ENCODE data around the gene APCDD1. TPM values are rescaled to one million over a fixed set of nuclear protein-coding genes. Genes with fewer than 3 reads are reported as not detected.

Gene APCDD1
- total RNA-seq, 4 donors from 2014 or later: 7.8 to 13.5 (median 11.9) TPM

DNA sequence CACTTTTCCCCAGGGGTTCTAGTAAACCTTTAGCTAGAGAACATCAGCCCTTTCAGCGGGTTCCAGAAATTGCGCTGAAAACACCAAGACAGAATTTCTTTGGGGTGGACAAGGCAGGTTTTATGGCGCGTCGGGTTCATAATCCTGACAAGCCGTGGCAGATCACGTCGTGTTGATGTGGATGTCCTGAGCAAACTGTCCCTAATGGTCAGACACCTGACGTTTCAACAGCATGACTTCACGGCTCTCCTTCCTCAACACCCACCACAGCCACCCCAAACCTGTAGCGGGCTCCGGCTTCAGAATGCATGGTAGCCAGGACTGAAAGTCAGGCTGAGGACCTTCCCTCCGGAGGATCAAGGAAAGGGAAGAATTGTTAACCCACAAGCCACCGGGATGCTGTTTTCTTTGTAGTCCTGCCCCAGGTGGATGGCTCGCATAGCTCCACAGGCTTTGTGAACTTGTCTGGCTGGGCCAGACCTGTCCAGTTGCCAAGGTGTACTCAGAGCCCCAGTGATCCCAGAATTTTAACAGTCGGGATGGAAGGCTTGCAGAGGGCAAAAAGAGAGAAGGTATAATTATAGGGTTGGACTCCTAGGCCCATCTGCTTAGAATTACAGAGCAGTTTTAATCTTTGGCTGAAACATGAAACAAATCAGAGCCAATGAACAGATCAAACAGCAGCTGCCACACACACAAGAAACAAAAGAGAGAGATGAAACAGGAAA lies 1.5 kb downstream of the APCDD1 start:
- 15 to 24% methylated on average over 16 of the region's 16 CpGs for WGBS, 2 donors
- Histone ChIP-seq H3K9me3 (no peaks in the 10 kb centered on the region), H3K36me3 (no peaks in the 10 kb centered on the region), H3K4me1 (peaks cover 8 to 17% of the 10 kb centered on the region in 2 donors), H3K27me3 (no peaks in the 10 kb centered on the region), H3K27ac (no peak overlapping the region), H3K4me3 (replicated peaks in 1 of 3) (peak overlapping the region in 1 of 3 donors; percentile 60)
- intact Hi-C loops (cut with DNase I): loop anchor here (10.0 kb wide), 1 partner anchor 59 kb away; no protein-coding TSS in a partner anchor
- TF ChIP-seq, protein P1, sequence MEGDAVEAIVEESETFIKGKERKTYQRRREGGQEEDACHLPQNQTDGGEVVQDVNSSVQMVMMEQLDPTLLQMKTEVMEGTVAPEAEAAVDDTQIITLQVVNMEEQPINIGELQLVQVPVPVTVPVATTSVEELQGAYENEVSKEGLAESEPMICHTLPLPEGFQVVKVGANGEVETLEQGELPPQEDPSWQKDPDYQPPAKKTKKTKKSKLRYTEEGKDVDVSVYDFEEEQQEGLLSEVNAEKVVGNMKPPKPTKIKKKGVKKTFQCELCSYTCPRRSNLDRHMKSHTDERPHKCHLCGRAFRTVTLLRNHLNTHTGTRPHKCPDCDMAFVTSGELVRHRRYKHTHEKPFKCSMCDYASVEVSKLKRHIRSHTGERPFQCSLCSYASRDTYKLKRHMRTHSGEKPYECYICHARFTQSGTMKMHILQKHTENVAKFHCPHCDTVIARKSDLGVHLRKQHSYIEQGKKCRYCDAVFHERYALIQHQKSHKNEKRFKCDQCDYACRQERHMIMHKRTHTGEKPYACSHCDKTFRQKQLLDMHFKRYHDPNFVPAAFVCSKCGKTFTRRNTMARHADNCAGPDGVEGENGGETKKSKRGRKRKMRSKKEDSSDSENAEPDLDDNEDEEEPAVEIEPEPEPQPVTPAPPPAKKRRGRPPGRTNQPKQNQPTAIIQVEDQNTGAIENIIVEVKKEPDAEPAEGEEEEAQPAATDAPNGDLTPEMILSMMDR (IDR thresholded peaks at IDR 0.05): no peak
- TF ChIP-seq POLR2A (IDR thresholded peaks at IDR 0.05): no peak
- DNase-seq: peak; percentile 50 to 56

DNA sequence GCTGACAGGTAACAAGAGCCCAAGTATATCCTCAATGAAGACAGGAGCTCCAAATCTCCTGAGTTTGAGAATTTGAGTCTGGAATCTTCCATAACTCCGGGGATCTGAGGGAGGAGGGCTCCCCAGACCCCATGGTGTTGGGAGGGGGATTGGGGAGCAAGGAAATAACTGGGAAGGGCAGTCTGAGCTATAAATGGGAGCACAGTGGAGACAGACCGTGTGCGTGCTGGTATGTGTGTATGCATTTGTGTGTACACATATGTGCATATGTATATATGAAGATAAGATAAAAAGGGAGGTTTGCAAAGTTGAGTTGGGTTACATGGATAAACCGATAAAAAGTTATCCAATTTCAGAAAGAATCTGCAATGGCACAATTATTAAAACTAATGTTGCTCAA lies 2.3 kb downstream of the APCDD1 start:
- no peak overlapping the region for H3K27ac ChIP-seq
- TF ChIP-seq POLR2A (IDR thresholded peaks at IDR 0.05): no peak
- TF ChIP-seq, protein P1 (IDR thresholded peaks at IDR 0.05): no peak
- H3K4me3 ChIP-seq (replicated peaks in 1 of 3): no peak overlapping the region
- no peaks in the 10 kb centered on the region for H3K9me3 ChIP-seq
- no peaks in the 10 kb centered on the region for H3K27me3 ChIP-seq
- intact Hi-C loops (cut with DNase I): loop anchor here (10.0 kb wide), 1 partner anchor 58 kb away; no protein-coding TSS in a partner anchor
- H3K4me1 ChIP-seq: peaks cover 8 to 17% of the 10 kb centered on the region in 2 donors
- no peak for DNase-seq
- no peaks in the 10 kb centered on the region for H3K36me3 ChIP-seq
- 95 to 97% methylated on average over 4 of the region's 4 CpGs for WGBS, 2 donors

DNA sequence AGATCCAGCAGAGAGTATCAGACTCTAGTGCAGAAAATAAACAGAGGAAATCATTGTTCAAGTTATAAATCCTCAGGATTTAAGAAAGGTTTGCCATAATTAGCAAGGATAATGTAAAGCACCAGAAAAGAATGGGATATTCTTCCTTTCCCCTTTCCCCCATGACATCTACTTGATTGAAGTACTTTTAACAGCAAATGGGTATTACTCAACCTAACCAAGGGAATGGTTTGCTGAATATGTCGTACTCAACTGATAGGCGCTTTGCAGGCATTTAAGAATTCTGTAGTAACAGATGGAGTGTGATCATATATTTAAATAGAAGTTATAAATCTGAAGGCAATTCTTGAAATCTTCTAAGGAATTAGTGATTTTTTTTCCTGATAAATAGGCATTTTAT lies 2.7 kb downstream of the APCDD1 start:
- 95 to 96% methylated on average over 2 of the region's 2 CpGs for WGBS, 2 donors
- Histone ChIP-seq H3K4me3 (replicated peaks in 1 of 3) (no peak overlapping the region), H3K27ac (no peak overlapping the region), H3K9me3 (no peaks in the 10 kb centered on the region), H3K27me3 (no peaks in the 10 kb centered on the region), H3K36me3 (no peaks in the 10 kb centered on the region), H3K4me1 (peaks cover 8 to 17% of the 10 kb centered on the region in 2 donors)
- no peak for DNase-seq
- intact Hi-C loops (cut with DNase I): loop anchor here (10.0 kb wide), 1 partner anchor 58 kb away; no protein-coding TSS in a partner anchor
- TF ChIP-seq POLR2A (IDR thresholded peaks at IDR 0.05): no peak
- TF ChIP-seq, protein P1 (IDR thresholded peaks at IDR 0.05): no peak

DNA sequence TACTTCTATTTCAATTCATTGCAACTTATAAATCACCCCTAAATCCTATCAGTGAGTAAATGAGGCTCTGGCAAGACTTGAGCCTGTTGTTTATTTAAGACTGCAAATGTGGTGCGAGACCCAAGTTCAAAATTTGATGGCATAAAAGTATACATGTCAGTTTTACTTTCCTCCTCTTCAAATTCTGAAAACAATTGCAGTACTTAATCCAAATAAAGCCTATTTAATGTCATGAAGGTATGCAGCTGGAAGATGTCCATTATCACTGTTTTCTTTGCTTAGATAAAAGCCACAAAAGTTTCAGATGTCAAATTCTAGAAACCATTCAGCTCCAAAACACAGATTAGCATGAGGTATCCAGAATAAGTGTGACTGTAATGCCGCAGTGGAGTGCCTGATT lies 3.3 kb downstream of the APCDD1 start:
- no peak overlapping the region for H3K4me3 ChIP-seq (replicated peaks in 1 of 3)
- H3K27ac ChIP-seq: no peak overlapping the region
- peaks cover 8 to 17% of the 10 kb centered on the region in 2 donors for H3K4me1 ChIP-seq
- H3K27me3 ChIP-seq: no peaks in the 10 kb centered on the region
- no peaks in the 10 kb centered on the region for H3K9me3 ChIP-seq
- DNase-seq: no peak
- H3K36me3 ChIP-seq: no peaks in the 10 kb centered on the region
- 95 to 96% methylated on average over 2 of the region's 2 CpGs for WGBS, 2 donors
- TF ChIP-seq, protein P1 (IDR thresholded peaks at IDR 0.05): no peak
- no peak for TF ChIP-seq POLR2A (IDR thresholded peaks at IDR 0.05)
- intact Hi-C loops (cut with DNase I): loop anchor here (10.0 kb wide), 1 partner anchor 57 kb away; no protein-coding TSS in a partner anchor

DNA sequence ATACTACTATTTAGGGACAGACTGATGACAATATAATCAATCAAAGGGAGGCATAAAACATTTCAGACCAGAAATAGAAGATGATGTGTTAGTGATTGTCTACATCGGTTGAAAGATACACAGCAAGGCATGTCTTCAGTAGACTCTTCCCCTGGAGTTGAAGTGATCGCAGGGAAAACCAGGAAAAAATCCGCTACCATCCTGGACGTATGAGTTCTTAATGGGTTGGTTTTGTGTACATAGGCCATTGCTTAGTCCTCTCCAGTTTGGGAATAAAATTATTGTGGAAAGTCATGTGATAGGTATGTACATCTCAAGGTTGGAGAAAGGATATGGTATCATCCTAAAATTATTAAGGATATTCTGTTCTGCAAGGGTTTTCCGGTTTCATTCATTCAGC lies 4.3 kb downstream of the APCDD1 start:
- H3K36me3 ChIP-seq: no peaks in the 10 kb centered on the region

More for the DNA sequence above, 4.3 kb downstream of the APCDD1 start:
- Histone ChIP-seq H3K4me3 (replicated peaks in 1 of 3) (no peak overlapping the region), H3K4me1 (peaks cover 8 to 15% of the 10 kb centered on the region in 2 donors), H3K9me3 (no peaks in the 10 kb centered on the region), H3K27me3 (no peaks in the 10 kb centered on the region), H3K27ac (no peak overlapping the region)
- WGBS, 2 donors: 91 to 94% methylated on average over 5 of the region's 5 CpGs
- DNase-seq: no peak
- intact Hi-C loops (cut with DNase I): loop anchor here (10.0 kb wide), 1 partner anchor 56 kb away; no protein-coding TSS in a partner anchor
- no peak for TF ChIP-seq POLR2A (IDR thresholded peaks at IDR 0.05)
- TF ChIP-seq, protein P1 (IDR thresholded peaks at IDR 0.05): no peak

All from thyroid gland (tissue), 4 donors.